HEK293 (cell line): ENCODE measurements around the gene KRT14.

Experiments
- CTCF ChIA-PET: fragments of 350-600 bp; formaldehyde crosslinking; extraction: SDS; loops from one replicate; lab custom pipeline; 2021; ENCODE audit warnings: antibody characterized with exemption; lab: Yijun Ruan, JAX
- POLR2A ChIA-PET: fragments of 300-600 bp; formaldehyde crosslinking; extraction: SDS; loops from one replicate; lab custom pipeline; 2020; ENCODE audit warnings: antibody characterized with exemption, inconsistent platforms; lab: Yijun Ruan, JAX
- H3K27ac ChIP-seq: fragments of 200-500 bp; sonication (Bioruptor generic); 2 replicates; pipeline ENCODE4 v1.5.1; 2014; ENCODE audit warnings: low read depth, low read length, control low read depth, inconsistent platforms; ENCODE audit errors: extremely low read depth
- H3K36me3 ChIP-seq, 2 experiments: fragments of 200-500 bp in 1 of 2; sonication (Bioruptor generic) in 1 of 2; 1 replicate in 1 of 2; 2 replicates in 1 of 2; pipeline ENCODE4 v1.5.1; 2014 to 2017; ENCODE audit warnings: inconsistent platforms in 2 of 2, low read length in 2 of 2; ENCODE audit not compliant: control insufficient read depth in 2 of 2, insufficient read depth in 1 of 2
- H3K4me1 ChIP-seq: fragments of 200-500 bp; sonication (Bioruptor generic); 2 replicates; pipeline ENCODE4 v1.5.1; 2014; ENCODE audit warnings: mild to moderate bottlenecking, low read length, inconsistent platforms; ENCODE audit not compliant: control insufficient read depth, insufficient read depth
- H3K4me3 ChIP-seq: 2 replicates; pipeline ENCODE4 v1.5.1; 2011; ENCODE audit warnings: low read depth, mild to moderate bottlenecking, control low read depth, low read length, moderate library complexity
- H3K9me3 ChIP-seq: fragments of 200-500 bp; sonication (Bioruptor generic); 2 replicates; pipeline ENCODE4 v1.5.1; 2014; ENCODE audit warnings: low read depth, low read length, inconsistent platforms; ENCODE audit not compliant: control insufficient read depth, insufficient read depth
- HOXA7 ChIP-seq: sonication (generic); formaldehyde crosslinking; IDR thresholded peaks from 2 replicates; pipeline ENCODE4 v1.8.1; 2022; ENCODE audit warnings: missing genetic modification reagents, borderline replicate concordance
- IKZF3 ChIP-seq: fragments of 450-650 bp; IDR thresholded peaks from 2 replicates; pipeline ENCODE4 v1.5.0; 2018; ENCODE audit warnings: missing biosample characterization, mild to moderate bottlenecking, missing genetic modification characterization, moderate library complexity
- SCRT1 ChIP-seq: fragments of 450-650 bp; formaldehyde crosslinking; IDR thresholded peaks from 2 replicates; pipeline ENCODE4 v1.5.1; 2016; ENCODE audit warnings: missing biosample characterization, missing genetic modification characterization, borderline replicate concordance
- YY2 ChIP-seq: fragments of 450-650 bp; formaldehyde crosslinking; IDR thresholded peaks from 2 replicates; pipeline ENCODE4 v1.5.1; 2016; ENCODE audit warnings: missing biosample characterization, missing genetic modification characterization
- ZNF214 ChIP-seq: fragments of 450-650 bp; formaldehyde crosslinking; IDR thresholded peaks from 2 replicates; pipeline ENCODE4 v1.5.1; 2017; ENCODE audit warnings: missing biosample characterization, mild to moderate bottlenecking, missing genetic modification characterization, borderline replicate concordance
- ZNF423 ChIP-seq: fragments of 450-650 bp; formaldehyde crosslinking; IDR thresholded peaks from 2 replicates; pipeline ENCODE4 v1.5.1; 2016; ENCODE audit warnings: missing biosample characterization, missing genetic modification characterization
- ZNF488 ChIP-seq: fragments of 450-650 bp; formaldehyde crosslinking; IDR thresholded peaks from 2 replicates; pipeline ENCODE4 v1.5.1; 2016; ENCODE audit warnings: missing biosample characterization, missing genetic modification characterization
- ZNF596 ChIP-seq: fragments of 450-650 bp; IDR thresholded peaks from 2 replicates; pipeline ENCODE4 v1.5.0; 2018; ENCODE audit warnings: missing biosample characterization, mild to moderate bottlenecking, missing genetic modification characterization, moderate library complexity
- ZNF747 ChIP-seq: fragments of 450-650 bp; formaldehyde crosslinking; IDR thresholded peaks from 2 replicates; pipeline ENCODE4 v1.5.1; 2016; ENCODE audit warnings: missing biosample characterization, missing genetic modification characterization
- TF ChIP-seq, protein P1 (sequence below): fragments of 450-650 bp; formaldehyde crosslinking; IDR thresholded peaks from 2 replicates; pipeline ENCODE4 v1.5.1; 2016; ENCODE audit warnings: missing biosample characterization, missing genetic modification characterization
- TF ChIP-seq, protein P2 (sequence below): fragments of 450-650 bp; formaldehyde crosslinking; conservative IDR thresholded peaks from 2 replicates; pipeline ENCODE4 v1.5.1; 2016; ENCODE audit warnings: low read depth, missing biosample characterization, missing genetic modification characterization
- TF ChIP-seq, protein P3 (sequence below): fragments of 450-650 bp; formaldehyde crosslinking; IDR thresholded peaks from 2 replicates; pipeline ENCODE4 v1.5.1; 2016; ENCODE audit warnings: missing biosample characterization, missing genetic modification characterization
- TF ChIP-seq, protein P4 (sequence below): fragments of 450-650 bp; formaldehyde crosslinking; IDR thresholded peaks from 2 replicates; pipeline ENCODE4 v1.5.1; 2017; ENCODE audit warnings: missing biosample characterization, missing genetic modification characterization

The KRT14 gene

DNA sequence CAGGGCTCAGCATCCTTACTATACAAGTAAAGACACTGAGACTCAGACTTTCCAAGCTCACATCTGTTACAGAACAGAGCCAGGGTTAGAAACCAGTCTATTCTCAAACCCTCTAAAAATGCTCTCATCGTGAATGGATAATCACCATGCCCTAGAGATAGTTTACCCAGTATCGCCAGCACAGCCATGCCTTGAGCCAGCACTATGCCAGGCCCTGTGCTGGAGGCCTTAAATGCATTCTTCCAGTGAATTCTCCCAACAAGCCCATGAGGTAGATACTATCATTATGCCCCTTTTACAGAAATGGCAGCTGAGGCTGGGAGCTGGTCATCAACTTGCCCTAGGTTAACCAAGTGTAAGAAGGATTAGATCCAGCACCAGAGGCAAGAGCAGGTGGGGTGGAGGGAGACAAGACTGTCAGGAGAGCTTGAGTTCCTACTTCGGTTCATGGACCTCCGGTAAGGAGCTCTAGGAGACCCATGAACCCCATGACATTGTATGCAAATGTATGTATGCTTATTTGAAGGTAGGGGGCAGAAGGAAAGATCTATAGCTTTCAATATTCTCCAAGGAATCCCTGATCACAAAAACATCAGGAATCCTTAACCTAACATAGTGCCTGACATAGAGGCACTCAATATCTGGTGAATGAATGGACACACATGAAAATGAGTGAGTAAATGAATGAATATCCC lies 5.2 kb downstream of the KRT14 start:
- H3K27ac ChIP-seq, result no peak overlapping the region
- POLR2A ChIA-PET, result interaction anchor here (0.5 to 1.0 kb wide), 2 partner anchors 67 to 107 kb away, joined by 3 to 6 read pairs; no protein-coding TSS in a partner anchor
- no peaks in the 10 kb centered on the region; the same call in 1 of the 2 replicates for H3K4me1 ChIP-seq
- no peak for TF ChIP-seq SCRT1 (tag by site-specific recombination)
- TF ChIP-seq ZNF596 (tag by site-specific recombination), result no peak
- no peak overlapping the region for H3K4me3 ChIP-seq
- CTCF ChIA-PET, result interaction anchor here (0.7 to 3.2 kb wide), 15 partner anchors 9 to 769 kb away, joined by 3 to 40 read pairs (median 4); no protein-coding TSS in a partner anchor
- no peaks in the 10 kb centered on the region for H3K9me3 ChIP-seq
- H3K36me3 ChIP-seq, result no peaks in the 10 kb centered on the region

DNA sequence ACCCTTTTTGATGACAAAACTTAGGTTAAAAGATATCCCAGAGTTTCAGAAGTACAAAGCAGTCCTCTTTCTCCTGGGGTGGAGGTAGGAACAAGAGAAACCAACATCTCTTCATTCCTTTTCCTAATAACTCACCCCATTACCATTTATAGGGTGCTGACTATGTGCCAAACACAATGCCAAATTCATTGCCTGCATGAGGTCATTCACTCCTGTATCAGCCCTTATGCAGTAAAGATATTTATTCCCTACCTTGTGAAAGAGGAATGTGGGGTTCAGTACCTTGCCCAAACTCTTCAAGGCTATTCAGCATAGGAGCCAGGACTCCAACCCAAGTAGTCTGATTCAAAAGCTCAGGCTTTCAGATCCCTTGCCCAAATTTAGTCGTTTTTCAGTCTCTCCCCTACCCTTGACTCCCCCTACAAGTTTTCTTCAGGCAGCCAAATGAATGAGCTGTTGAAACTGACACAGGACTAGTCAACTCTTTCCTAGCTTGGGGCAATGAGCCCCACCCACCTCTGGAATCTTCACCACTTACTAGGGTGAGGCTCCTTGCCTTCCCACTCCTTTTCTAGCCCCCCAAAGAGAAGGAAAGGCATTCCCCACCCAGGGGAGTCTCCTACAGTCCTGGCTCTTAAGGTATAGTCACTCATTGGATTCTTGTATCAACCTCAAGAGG lies 5.9 kb downstream of the KRT14 start:
- H3K4me3 ChIP-seq, result no peak overlapping the region
- ChIA-PET CTCF (interaction anchor here (0.7 to 3.2 kb wide), 11 partner anchors 10 to 87 kb away, joined by 3 to 40 read pairs (median 4); no protein-coding TSS in a partner anchor), POLR2A (interaction anchor here (0.5 to 1.0 kb wide), 2 partner anchors 68 to 108 kb away, joined by 3 to 6 read pairs; no protein-coding TSS in a partner anchor)
- no peaks in the 10 kb centered on the region for H3K36me3 ChIP-seq
- no peaks in the 10 kb centered on the region; the same call in 1 of the 2 replicates for H3K4me1 ChIP-seq
- H3K9me3 ChIP-seq, result no peaks in the 10 kb centered on the region
- no peak overlapping the region for H3K27ac ChIP-seq
- TF ChIP-seq ZNF214 (tag by site-specific recombination), result no peak
- TF ChIP-seq, protein P1, sequence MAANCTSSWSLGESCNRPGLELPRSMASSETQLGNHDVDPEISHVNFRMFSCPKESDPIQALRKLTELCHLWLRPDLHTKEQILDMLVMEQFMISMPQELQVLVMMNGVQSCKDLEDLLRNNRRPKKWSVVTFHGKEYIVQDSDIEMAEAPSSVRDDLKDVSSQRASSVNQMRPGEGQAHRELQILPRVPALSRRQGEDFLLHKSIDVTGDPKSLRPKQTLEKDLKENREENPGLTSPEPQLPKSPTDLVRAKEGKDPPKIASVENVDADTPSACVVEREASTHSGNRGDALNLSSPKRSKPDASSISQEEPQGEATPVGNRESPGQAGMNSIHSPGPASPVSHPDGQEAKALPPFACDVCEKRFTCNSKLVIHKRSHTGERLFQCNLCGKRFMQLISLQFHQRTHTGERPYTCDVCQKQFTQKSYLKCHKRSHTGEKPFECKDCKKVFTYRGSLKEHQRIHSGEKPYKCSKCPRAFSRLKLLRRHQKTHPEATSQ (tag by site-specific recombination), result no peak

- H3K27ac ChIP-seq, result no peak overlapping the region
- CTCF ChIA-PET, result interaction anchor here (0.6 to 3.2 kb wide), 20 partner anchors 12 to 333 kb away, joined by 3 to 63 read pairs (median 6); no protein-coding TSS in a partner anchor
- H3K36me3 ChIP-seq, result no peaks in the 10 kb centered on the region
- H3K4me1 ChIP-seq, result no peaks in the 10 kb centered on the region; the same call in 1 of the 2 replicates
- H3K4me3 ChIP-seq, result no peak overlapping the region
- H3K9me3 ChIP-seq, result no peaks in the 10 kb centered on the region
- POLR2A ChIA-PET, result interaction anchor here (1.0 to 1.3 kb wide), 2 partner anchors 68 to 108 kb away, joined by 6 to 8 read pairs; partner anchors contain the start of gene EIF1
- no peak for TF ChIP-seq ZNF747 (tag by site-specific recombination)
- TF ChIP-seq, protein P2, sequence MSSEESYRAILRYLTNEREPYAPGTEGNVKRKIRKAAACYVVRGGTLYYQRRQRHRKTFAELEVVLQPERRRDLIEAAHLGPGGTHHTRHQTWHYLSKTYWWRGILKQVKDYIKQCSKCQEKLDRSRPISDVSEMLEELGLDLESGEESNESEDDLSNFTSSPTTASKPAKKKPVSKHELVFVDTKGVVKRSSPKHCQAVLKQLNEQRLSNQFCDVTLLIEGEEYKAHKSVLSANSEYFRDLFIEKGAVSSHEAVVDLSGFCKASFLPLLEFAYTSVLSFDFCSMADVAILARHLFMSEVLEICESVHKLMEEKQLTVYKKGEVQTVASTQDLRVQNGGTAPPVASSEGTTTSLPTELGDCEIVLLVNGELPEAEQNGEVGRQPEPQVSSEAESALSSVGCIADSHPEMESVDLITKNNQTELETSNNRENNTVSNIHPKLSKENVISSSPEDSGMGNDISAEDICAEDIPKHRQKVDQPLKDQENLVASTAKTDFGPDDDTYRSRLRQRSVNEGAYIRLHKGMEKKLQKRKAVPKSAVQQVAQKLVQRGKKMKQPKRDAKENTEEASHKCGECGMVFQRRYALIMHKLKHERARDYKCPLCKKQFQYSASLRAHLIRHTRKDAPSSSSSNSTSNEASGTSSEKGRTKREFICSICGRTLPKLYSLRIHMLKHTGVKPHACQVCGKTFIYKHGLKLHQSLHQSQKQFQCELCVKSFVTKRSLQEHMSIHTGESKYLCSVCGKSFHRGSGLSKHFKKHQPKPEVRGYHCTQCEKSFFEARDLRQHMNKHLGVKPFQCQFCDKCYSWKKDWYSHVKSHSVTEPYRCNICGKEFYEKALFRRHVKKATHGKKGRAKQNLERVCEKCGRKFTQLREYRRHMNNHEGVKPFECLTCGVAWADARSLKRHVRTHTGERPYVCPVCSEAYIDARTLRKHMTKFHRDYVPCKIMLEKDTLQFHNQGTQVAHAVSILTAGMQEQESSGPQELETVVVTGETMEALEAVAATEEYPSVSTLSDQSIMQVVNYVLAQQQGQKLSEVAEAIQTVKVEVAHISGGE (tag by site-specific recombination), result no peak
- no peak for TF ChIP-seq ZNF488 (tag by site-specific recombination)
- TF ChIP-seq IKZF3 (tag by site-specific recombination), result no peak
- no peak for TF ChIP-seq ZNF423 (tag by site-specific recombination)
- TF ChIP-seq, protein P3, sequence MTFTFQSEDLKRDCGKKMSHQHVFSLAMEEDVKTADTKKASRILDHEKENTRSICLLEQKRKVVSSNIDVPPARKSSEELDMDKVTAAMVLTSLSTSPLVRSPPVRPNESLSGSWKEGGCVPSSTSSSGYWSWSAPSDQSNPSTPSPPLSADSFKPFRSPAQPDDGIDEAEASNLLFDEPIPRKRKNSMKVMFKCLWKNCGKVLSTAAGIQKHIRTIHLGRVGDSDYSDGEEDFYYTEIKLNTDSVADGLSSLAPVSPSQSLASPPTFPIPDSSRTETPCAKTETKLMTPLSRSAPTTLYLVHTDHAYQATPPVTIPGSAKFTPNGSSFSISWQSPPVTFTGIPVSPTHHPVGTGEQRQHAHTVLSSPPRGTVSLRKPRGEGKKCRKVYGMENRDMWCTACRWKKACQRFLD (tag by site-specific recombination), result no peak
- TF ChIP-seq, protein P4, sequence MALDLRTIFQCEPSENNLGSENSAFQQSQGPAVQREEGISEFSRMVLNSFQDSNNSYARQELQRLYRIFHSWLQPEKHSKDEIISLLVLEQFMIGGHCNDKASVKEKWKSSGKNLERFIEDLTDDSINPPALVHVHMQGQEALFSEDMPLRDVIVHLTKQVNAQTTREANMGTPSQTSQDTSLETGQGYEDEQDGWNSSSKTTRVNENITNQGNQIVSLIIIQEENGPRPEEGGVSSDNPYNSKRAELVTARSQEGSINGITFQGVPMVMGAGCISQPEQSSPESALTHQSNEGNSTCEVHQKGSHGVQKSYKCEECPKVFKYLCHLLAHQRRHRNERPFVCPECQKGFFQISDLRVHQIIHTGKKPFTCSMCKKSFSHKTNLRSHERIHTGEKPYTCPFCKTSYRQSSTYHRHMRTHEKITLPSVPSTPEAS (tag by site-specific recombination), result no peak
- no peak for TF ChIP-seq YY2 (tag by site-specific recombination)
- no peak for TF ChIP-seq HOXA7
These were observed 6.5 kb downstream of the KRT14 start for GRCh38 chr17:41580244-41580575.
